Measurements from ENCODE around the gene PNMA8B.

DNA sequence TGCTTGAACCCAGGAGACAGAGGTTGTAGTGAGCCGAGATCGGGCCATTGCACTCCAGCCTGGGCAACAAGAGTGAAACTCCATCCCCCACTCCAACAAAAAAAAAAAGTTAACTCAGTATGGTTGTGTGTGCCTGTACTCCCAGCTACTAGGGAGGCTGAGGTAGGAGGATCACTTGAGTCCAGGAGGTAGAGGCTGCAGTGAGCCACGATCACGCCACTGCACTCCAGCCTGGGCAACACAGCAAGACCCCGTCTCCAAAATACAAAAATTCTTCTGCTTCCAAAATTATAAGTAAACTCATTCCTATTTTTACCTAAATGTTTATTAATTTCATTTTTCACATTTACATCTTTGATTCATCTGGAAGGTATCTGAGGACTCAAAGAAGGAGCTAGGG lies 38.7 kb downstream of the PNMA8B start:
- TF ChIP-seq POLR2AphosphoS5 (IDR thresholded peaks at IDR 0.05; ENCODE audit: low read depth, low read length) (no peak), CTCF (IDR thresholded peaks at IDR 0.05 in 2 of 3, conservative IDR thresholded peaks at IDR 0.05 in 1 of 3; ENCODE audit: borderline replicate concordance in 1 of 3, insufficient read depth in 1 of 3, low read depth in 2 of 3, low read length in 2 of 3) (no peak), POLR2A (IDR thresholded peaks at IDR 0.05; ENCODE audit: borderline replicate concordance, extremely low read depth, insufficient read depth, insufficient read length) (no peak), ZNF274 (IDR thresholded peaks at IDR 0.05; ENCODE audit: low read depth, low read length) (no peak), MAX (IDR thresholded peaks at IDR 0.05) (no peak)
